Small intestine (tissue), 4 donors: Measurements from ENCODE around the gene C2orf42. TPM values are rescaled to one million over a fixed set of nuclear protein-coding genes. Genes with fewer than 3 reads are reported as not detected.

Experiments
- polyA plus RNA-seq, 4 donors: library from polyadenylated mRNA; stranded (reverse) in 3 of 4; unstranded in 1 of 4; fragments of 200-250 nt in 3 of 4; fragments of 120-200 nt in 1 of 4; gene quantifications; one replicate each; pipeline versions ENCODE4 v1.2.1 to v1.2.3, GENCODE V29; 2013
- donor health status: healthy with polysubstance abuse.
- donor health status: Bipolar disorder and iron deficiency.
- donor health status: healthy.

The C2orf42 gene
- polyA plus RNA-seq, 4 donors = 4.3 to 11.9 (median 7.0) TPM

Other genes starting within 250 kb of the C2orf42 start
- gene ASPRV1, start 229.4 kb downstream of the C2orf42 start, polyA plus RNA-seq = 1 to 10 TPM; 1.3 to 3.5 (median 2.3) TPM
- 100 to 1,000 TPM; 247 to 311 (median 295) TPM for gene PCBP1, start 103.5 kb downstream of the C2orf42 start, polyA plus RNA-seq
- 100 to 1,000 TPM in 1 of 4 donors, 10 to 100 TPM in 3; 30.3 to 156 (median 39.4) TPM for gene TIA1, start 57.6 kb upstream of the C2orf42 start, polyA plus RNA-seq
- 10 to 100 TPM in 2 of 4 donors, 1 to 10 TPM in 2; 3.2 to 84.0 (median 11.3) TPM for gene PCYOX1, start 67.1 kb upstream of the C2orf42 start, polyA plus RNA-seq
- gene SNRPG, start 102.7 kb upstream of the C2orf42 start, polyA plus RNA-seq = 100 to 1,000 TPM in 3 of 4 donors, 10 to 100 TPM in 1; 65.8 to 204 (median 185) TPM
- gene FAM136A, start 111.0 kb upstream of the C2orf42 start, polyA plus RNA-seq = 10 to 100 TPM; 58.0 to 70.9 (median 59.7) TPM